ENCODE measurements around the gene NEIL1.
A peak's percentile ranks its signal among the peaks of the same experiment; 100 is the strongest.
"Not testable (repeated sequence)": the region's sequence is repeated elsewhere in the genome, so short reads cannot be mapped to it uniquely, and the experiment has no call there.

Gene NEIL1

GRCh38 chr15:75339531-75340240, 7.2 kb upstream of the NEIL1 start:
- Histone ChIP-seq H3K4me3 (ENCODE audit: low read length) (no peak overlapping the region), H3K4me1 (ENCODE audit: control insufficient read depth, insufficient read depth, low read length) (peaks cover 8% of the 10 kb centered on the region), H3K36me3 (ENCODE audit: control insufficient read depth, insufficient read depth, low read length) (peaks cover 4% of the 10 kb centered on the region)

GRCh38 chr15:75342221-75342620, 4.6 kb upstream of the NEIL1 start:
- peaks cover 4% of the 10 kb centered on the region for H3K36me3 ChIP-seq (ENCODE audit: control insufficient read depth, insufficient read depth, low read length)
- no peaks in the 10 kb centered on the region for H3K27me3 ChIP-seq (ENCODE audit: control insufficient read depth, insufficient read depth, low read length)
- H3K4me3 ChIP-seq (ENCODE audit: low read length) = no peak overlapping the region
- H3K4me1 ChIP-seq (ENCODE audit: control insufficient read depth, insufficient read depth, low read length) = no peaks in the 10 kb centered on the region
- H3K9ac ChIP-seq (ENCODE audit: low read length) = no peak overlapping the region
- H3K27ac ChIP-seq (ENCODE audit: low read depth, low read length) = no peak overlapping the region

More at GRCh38 chr15:75339531-75340240, 7.2 kb upstream of the NEIL1 start:
- Histone ChIP-seq H3K27me3 (ENCODE audit: control insufficient read depth, insufficient read depth, low read length) (no peaks in the 10 kb centered on the region), H3K27ac (ENCODE audit: low read depth, low read length) (no peak overlapping the region), H3K9ac (ENCODE audit: low read length) (no peak overlapping the region)

GRCh38 chr15:75343953-75344352, 2.9 kb upstream of the NEIL1 start:
- H3K27me3 ChIP-seq (ENCODE audit: control insufficient read depth, insufficient read depth, low read length); H3K27ac ChIP-seq (ENCODE audit: low read depth, low read length); H3K36me3 ChIP-seq (ENCODE audit: control insufficient read depth, insufficient read depth, low read length); H3K9ac ChIP-seq (ENCODE audit: low read length); H3K4me3 ChIP-seq (ENCODE audit: low read length); H3K4me1 ChIP-seq (ENCODE audit: control insufficient read depth, insufficient read depth, low read length): not testable (repeated sequence)

GRCh38 chr15:75347222-75348033, 589 bp downstream of the NEIL1 start:
- H3K4me1 ChIP-seq (ENCODE audit: control insufficient read depth, insufficient read depth, low read length) = peaks cover 8% of the 10 kb centered on the region
- no peak overlapping the region for H3K27ac ChIP-seq (ENCODE audit: low read depth, low read length)
- H3K36me3 ChIP-seq (ENCODE audit: control insufficient read depth, insufficient read depth, low read length) = no peaks in the 10 kb centered on the region
- peak overlapping the region; percentile 60 for H3K9ac ChIP-seq (ENCODE audit: low read length)
- no peaks in the 10 kb centered on the region for H3K27me3 ChIP-seq (ENCODE audit: control insufficient read depth, insufficient read depth, low read length)
- H3K4me3 ChIP-seq (ENCODE audit: low read length) = peak overlapping the region; percentile 95

GRCh38 chr15:75348034-75348561, 1.3 kb downstream of the NEIL1 start:
- H3K27ac ChIP-seq (ENCODE audit: low read depth, low read length) = no peak overlapping the region

GRCh38 chr15:75348562-75349350, 1.9 kb downstream of the NEIL1 start:
- no peaks in the 10 kb centered on the region for H3K36me3 ChIP-seq (ENCODE audit: control insufficient read depth, insufficient read depth, low read length)
- H3K4me3 ChIP-seq (ENCODE audit: low read length) = peak overlapping the region; percentile 95
- H3K4me1 ChIP-seq (ENCODE audit: control insufficient read depth, insufficient read depth, low read length) = peaks cover 8% of the 10 kb centered on the region
- H3K27ac ChIP-seq (ENCODE audit: low read depth, low read length) = no peak overlapping the region
- no peaks in the 10 kb centered on the region for H3K27me3 ChIP-seq (ENCODE audit: control insufficient read depth, insufficient read depth, low read length)
- peak overlapping the region; percentile 49 for H3K9ac ChIP-seq (ENCODE audit: low read length)

More at GRCh38 chr15:75348034-75348561, 1.3 kb downstream of the NEIL1 start:
- Histone ChIP-seq H3K9ac (ENCODE audit: low read length) (peak overlapping the region; percentile 59), H3K4me3 (ENCODE audit: low read length) (peak overlapping the region; percentile 95), H3K27me3 (ENCODE audit: control insufficient read depth, insufficient read depth, low read length) (no peaks in the 10 kb centered on the region), H3K36me3 (ENCODE audit: control insufficient read depth, insufficient read depth, low read length) (no peaks in the 10 kb centered on the region), H3K4me1 (ENCODE audit: control insufficient read depth, insufficient read depth, low read length) (peaks cover 8% of the 10 kb centered on the region)

- H3K9ac ChIP-seq (ENCODE audit: low read length); H3K4me3 ChIP-seq (ENCODE audit: low read length); H3K4me1 ChIP-seq (ENCODE audit: control insufficient read depth, insufficient read depth, low read length); H3K27me3 ChIP-seq (ENCODE audit: control insufficient read depth, insufficient read depth, low read length); H3K27ac ChIP-seq (ENCODE audit: low read depth, low read length); H3K36me3 ChIP-seq (ENCODE audit: control insufficient read depth, insufficient read depth, low read length): not testable (repeated sequence)
Observed at GRCh38 chr15:75349351-75349669, 2.5 kb downstream of the NEIL1 start.

GRCh38 chr15:75349851-75350588, 3.2 kb downstream of the NEIL1 start:
- Histone ChIP-seq H3K4me3 (ENCODE audit: low read length) (no peak overlapping the region), H3K9ac (ENCODE audit: low read length) (no peak overlapping the region), H3K27ac (ENCODE audit: low read depth, low read length) (no peak overlapping the region), H3K36me3 (ENCODE audit: control insufficient read depth, insufficient read depth, low read length) (no peaks in the 10 kb centered on the region), H3K4me1 (ENCODE audit: control insufficient read depth, insufficient read depth, low read length) (peaks cover 8% of the 10 kb centered on the region), H3K27me3 (ENCODE audit: control insufficient read depth, insufficient read depth, low read length) (no peaks in the 10 kb centered on the region)

- Histone ChIP-seq H3K4me1 (ENCODE audit: control insufficient read depth, insufficient read depth, low read length) (peaks cover 8% of the 10 kb centered on the region), H3K36me3 (ENCODE audit: control insufficient read depth, insufficient read depth, low read length) (peaks cover 2% of the 10 kb centered on the region), H3K9ac (ENCODE audit: low read length) (no peak overlapping the region), H3K4me3 (ENCODE audit: low read length) (no peak overlapping the region), H3K27ac (ENCODE audit: low read depth, low read length) (no peak overlapping the region), H3K27me3 (ENCODE audit: control insufficient read depth, insufficient read depth, low read length) (no peaks in the 10 kb centered on the region)
Observed at GRCh38 chr15:75350601-75351361, 3.9 kb downstream of the NEIL1 start.

- Histone ChIP-seq H3K36me3 (ENCODE audit: control insufficient read depth, insufficient read depth, low read length) (peaks cover 8% of the 10 kb centered on the region), H3K27me3 (ENCODE audit: control insufficient read depth, insufficient read depth, low read length) (no peaks in the 10 kb centered on the region), H3K9ac (ENCODE audit: low read length) (no peak overlapping the region), H3K4me3 (ENCODE audit: low read length) (no peak overlapping the region), H3K27ac (ENCODE audit: low read depth, low read length) (no peak overlapping the region), H3K4me1 (ENCODE audit: control insufficient read depth, insufficient read depth, low read length) (peaks cover 8% of the 10 kb centered on the region)
Observed at GRCh38 chr15:75352186-75353080, 5.6 kb downstream of the NEIL1 start.

Measured in rectal smooth muscle tissue (tissue), 1 donor.